Endothelial cell of umbilical vein (primary cell): ENCODE data around the gene SUPT20HL1. TPM values are rescaled to one million over a fixed set of nuclear protein-coding genes. Genes with fewer than 3 reads are reported as not detected.

Experiments
- BruUV-seq: library from RNA; stranded (reverse); fragments of 400-500 nt; replicated peaks from 2 replicates; lab custom pipeline; 2021; lab: Mats Ljungman, UMichigan
- CTCF ChIA-PET: fragments of 300-600, 350-600 bp; sonication (Branson Sonifier 250); formaldehyde crosslinking; loops from one replicate; lab custom pipeline; 2021; ENCODE audit warnings: antibody characterized with exemption, inconsistent platforms; lab: Charles Lee
- POLR2A ChIA-PET: fragments of 300-600, 350-600 bp; sonication (Branson Sonifier 250); formaldehyde crosslinking; loops from one replicate; lab custom pipeline; 2021; ENCODE audit warnings: antibody characterized with exemption, inconsistent platforms; lab: Charles Lee
- DNase-seq: peaks from one replicate; pipeline ENCODE4 v3.0.0-alpha.2; 2011; ENCODE audit warnings: low read depth, low spot score
- FAIRE-seq: peaks from 2 replicates; lab custom pipeline; 2011; peaks lifted over from hg19 to GRCh38; lab: Jason Lieb, UNC
- H2AFZ ChIP-seq: 2 replicates; pipeline ENCODE4 v1.6.0; 2012; ENCODE audit warnings: low read depth, low read length, control low read depth, inconsistent platforms
- H3K27ac ChIP-seq: 2 replicates; pipeline ENCODE4 v1.5.1; 2011; ENCODE audit warnings: low read depth, mild to moderate bottlenecking, control low read depth, low read length, moderate library complexity; ENCODE audit not compliant: insufficient read depth
- H3K27me3 ChIP-seq, 2 experiments: 2 replicates each; pipeline versions ENCODE4 v1.6.0 to v1.6.1; 2011; ENCODE audit warnings: low read length in 2 of 2, mixed read lengths in 1 of 2; ENCODE audit not compliant: control insufficient read depth in 2 of 2, insufficient read depth in 2 of 2
- H3K36me3 ChIP-seq, 2 experiments: 2 replicates in 1 of 2; 3 replicates in 1 of 2; pipeline ENCODE4 v1.5.1; 2011; ENCODE audit warnings: low read length in 2 of 2, mild to moderate bottlenecking in 1 of 2, moderate library complexity in 1 of 2; ENCODE audit not compliant: control insufficient read depth in 2 of 2, insufficient read depth in 2 of 2; ENCODE audit errors: extremely low read depth in 1 of 2
- H3K4me1 ChIP-seq: 3 replicates; pipeline ENCODE4 v1.5.1; 2011; ENCODE audit warnings: mild to moderate bottlenecking, low read length; ENCODE audit not compliant: control insufficient read depth, insufficient read depth; ENCODE audit errors: extremely low read depth
- H3K4me2 ChIP-seq: 2 replicates; pipeline ENCODE4 v1.6.1; 2011; ENCODE audit warnings: low read length, control low read depth, mixed read lengths; ENCODE audit not compliant: insufficient read depth
- H3K4me3 ChIP-seq, 3 experiments: fragments of 200-600 bp in 1 of 3; sonication (generic), shearing (Covaris generic) in 1 of 3; replicated peaks in 1 of 3; 2 replicates each; pipeline ENCODE4 v1.5.1; 2011 to 2016; ENCODE audit warnings: control low read depth in 3 of 3, low read length in 3 of 3, mild to moderate bottlenecking in 2 of 3, inconsistent platforms in 1 of 3, low read depth in 1 of 3, moderate library complexity in 1 of 3; ENCODE audit not compliant: insufficient read depth in 1 of 3
- H3K79me2 ChIP-seq: 2 replicates; pipeline ENCODE4 v1.6.0; 2012; ENCODE audit warnings: low read length, inconsistent platforms; ENCODE audit not compliant: control insufficient read depth, insufficient read depth
- H3K9ac ChIP-seq: replicated peaks from 2 replicates; pipeline ENCODE3; 2011; ENCODE audit warnings: low read length, control low read depth; ENCODE audit not compliant: insufficient read depth; ENCODE audit errors: extremely low read depth
- H3K9me1 ChIP-seq: replicated peaks from 3 replicates; pipeline ENCODE4 v1.6.0; 2011; ENCODE audit warnings: mild to moderate bottlenecking, low read length; ENCODE audit not compliant: control insufficient read depth, insufficient read depth; ENCODE audit errors: extremely low read depth
- H3K9me3 ChIP-seq: replicated peaks from 2 replicates; pipeline ENCODE4 v1.5.1; 2012; ENCODE audit warnings: low read length, inconsistent platforms; ENCODE audit not compliant: control insufficient read depth, insufficient read depth
- H4K20me1 ChIP-seq: replicated peaks from 2 replicates; pipeline ENCODE3; 2011; ENCODE audit warnings: mild to moderate bottlenecking, low read length; ENCODE audit not compliant: control insufficient read depth, insufficient read depth; ENCODE audit errors: extremely low read depth
- EZH2 ChIP-seq: IDR thresholded peaks from 2 replicates; pipeline ENCODE4 v1.6.1; 2012; ENCODE audit warnings: borderline replicate concordance, low read depth, mild to moderate bottlenecking, moderate library complexity, low read length, inconsistent platforms; ENCODE audit not compliant: severe bottlenecking
- FOS ChIP-seq: IDR thresholded peaks from 2 replicates; pipeline ENCODE4 v1.6.1; 2011; ENCODE audit warnings: mild to moderate bottlenecking, low read length, moderate library complexity, borderline replicate concordance; ENCODE audit not compliant: insufficient read depth
- GATA2 ChIP-seq: IDR thresholded peaks from 2 replicates; pipeline ENCODE4 v1.7.0; 2011; ENCODE audit warnings: low read depth, mild to moderate bottlenecking, moderate library complexity, mixed read lengths, low read length; ENCODE audit not compliant: insufficient read length, insufficient read depth
- MAX ChIP-seq: IDR thresholded peaks from 2 replicates; pipeline ENCODE4 v1.6.1; 2011; ENCODE audit not compliant: insufficient read depth, insufficient read length
- MYC ChIP-seq: IDR thresholded peaks from one replicate; pipeline ENCODE4 v1.6.1; 2011; ENCODE audit warnings: mild to moderate bottlenecking, low read depth, low read length
- POLR2A ChIP-seq: IDR thresholded peaks from 2 replicates; pipeline ENCODE4 v1.6.1; 2012; ENCODE audit warnings: low read depth, mild to moderate bottlenecking, control low read depth, low read length
- POLR2AphosphoS5 ChIP-seq: IDR thresholded peaks from 2 replicates; pipeline ENCODE4 v1.6.1; 2012; ENCODE audit warnings: low read depth, mild to moderate bottlenecking, control low read depth, low read length, moderate library complexity; ENCODE audit not compliant: insufficient read depth
- dilution Hi-C: fragments of 300-500 bp; cut with MboI; formaldehyde crosslinking; loops from one replicate; pipeline ENCODE4 v1.15.0; 2019; ENCODE audit warnings: low sequenced_read_pairs; ENCODE audit not compliant: extremely low pct_ligation_motif_present
- intact Hi-C: fragments of 100-400 bp; cut with micrococcal nuclease; formaldehyde crosslinking; loops from one replicate; pipeline ENCODE4 v1.10.0; 2022
- polyA plus RNA-seq, 4 experiments: library from polyadenylated mRNA; depleted of rRNA in 3 of 4; stranded (reverse) in 3 of 4; unstranded in 1 of 4; fragments of >200 nt; gene quantifications; 2 replicates each; pipeline versions ENCODE4 v1.2.1 to v1.2.3, GENCODE V29; 2011 to 2012; ENCODE audit warnings: missing spikeins in 1 of 4
- total RNA-seq: library from RNA; stranded (reverse); gene quantifications from 2 replicates; pipeline ENCODE4 v1.2.3, GENCODE V29; 2021
- TF ChIP-seq, protein P1 (sequence below), 2 donors: IDR thresholded peaks; 1 replicate in 1 of 2; 2 replicates in 1 of 2; pipeline ENCODE4 v1.5.1; 2011; ENCODE audit warnings: low read length in 2 of 2, mild to moderate bottlenecking in 2 of 2, moderate library complexity in 2 of 2, control low read depth in 1 of 2, inconsistent platforms in 1 of 2, low read depth in 1 of 2; ENCODE audit not compliant: insufficient read depth in 1 of 2; ENCODE audit errors: extremely low read depth in 1 of 2

The SUPT20HL1 gene
- total and polyA plus RNA-seq, 2 donors (not counting 3 experiments of a cell fraction or from before 2014, with no cell fraction given) = not detected

DNA sequence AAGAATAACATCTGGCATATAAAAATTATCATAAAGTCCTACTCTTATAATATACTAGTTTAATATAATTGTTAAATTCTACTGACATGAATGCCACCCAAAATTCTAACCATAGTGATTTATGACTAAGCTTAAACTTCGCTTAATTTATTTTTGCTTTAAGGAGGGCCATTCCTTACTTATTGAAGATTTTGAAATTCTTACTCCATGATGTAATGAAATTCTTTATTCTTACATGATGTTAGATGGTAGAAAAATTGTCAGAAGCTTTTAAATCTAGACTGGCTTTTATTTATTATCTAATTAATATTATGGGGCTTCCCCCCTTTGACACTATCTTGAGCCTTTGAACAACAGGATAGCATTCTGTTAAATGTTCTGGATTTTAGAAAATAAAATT lies 27.1 kb upstream of the SUPT20HL1 start:
- Histone ChIP-seq H3K27ac (no peak overlapping the region), H3K9ac (no peak overlapping the region), H2AFZ (no peak overlapping the region), H3K79me2 (no peaks in the 10 kb centered on the region), H3K4me3 (no peak overlapping the region), H3K9me3 (no peaks in the 10 kb centered on the region), H3K36me3 (no peaks in the 10 kb centered on the region), H3K9me1 (no peaks in the 10 kb centered on the region), H3K4me2 (no peak overlapping the region), H3K4me1 (peaks cover 4% of the 10 kb centered on the region), H4K20me1 (no peaks in the 10 kb centered on the region), H3K27me3 (no peaks in the 10 kb centered on the region)
- BruUV-seq = no TSS peak
- CTCF ChIA-PET = no interaction called here
- POLR2A ChIA-PET = no interaction called here
- no peak for DNase-seq
- intact Hi-C loops (no loop called here), dilution Hi-C loops (no loop called here)
- FAIRE-seq = no peak
- TF ChIP-seq EZH2 (no peak), MAX (no peak), MYC (no peak)

DNA sequence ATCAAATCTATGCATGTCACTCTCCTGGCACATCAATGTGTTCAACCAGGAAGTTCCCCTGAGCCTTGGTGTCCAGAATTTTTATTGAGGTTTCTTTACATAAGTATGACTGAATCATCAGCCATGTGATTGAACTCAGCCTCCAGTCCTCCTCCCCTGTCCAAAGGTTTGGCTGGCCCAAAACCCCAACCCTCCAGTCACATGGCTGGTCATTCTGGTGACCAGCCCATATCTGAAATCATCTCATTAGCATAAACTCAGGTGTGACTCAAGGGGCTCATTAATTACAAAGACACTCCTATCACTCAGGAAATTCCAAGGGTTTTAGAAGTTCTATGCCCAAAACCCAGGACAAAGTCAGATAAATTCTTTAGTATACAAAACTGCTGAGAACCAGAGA lies 26.0 kb upstream of the SUPT20HL1 start:
- Histone ChIP-seq H3K79me2 (no peaks in the 10 kb centered on the region), H3K27me3 (no peaks in the 10 kb centered on the region), H3K9me1 (no peaks in the 10 kb centered on the region), H3K27ac (no peak overlapping the region), H3K36me3 (no peaks in the 10 kb centered on the region), H3K4me2 (no peak overlapping the region), H2AFZ (no peak overlapping the region), H4K20me1 (no peaks in the 10 kb centered on the region), H3K4me3 (no peak overlapping the region), H3K9ac (no peak overlapping the region), H3K4me1 (peaks cover 4% of the 10 kb centered on the region), H3K9me3 (no peaks in the 10 kb centered on the region)
- BruUV-seq = no TSS peak
- no peak for FAIRE-seq
- TF ChIP-seq POLR2AphosphoS5 (no peak), EZH2 (no peak), GATA2 (no peak), POLR2A (no peak), FOS (no peak)
- TF ChIP-seq, protein P1, sequence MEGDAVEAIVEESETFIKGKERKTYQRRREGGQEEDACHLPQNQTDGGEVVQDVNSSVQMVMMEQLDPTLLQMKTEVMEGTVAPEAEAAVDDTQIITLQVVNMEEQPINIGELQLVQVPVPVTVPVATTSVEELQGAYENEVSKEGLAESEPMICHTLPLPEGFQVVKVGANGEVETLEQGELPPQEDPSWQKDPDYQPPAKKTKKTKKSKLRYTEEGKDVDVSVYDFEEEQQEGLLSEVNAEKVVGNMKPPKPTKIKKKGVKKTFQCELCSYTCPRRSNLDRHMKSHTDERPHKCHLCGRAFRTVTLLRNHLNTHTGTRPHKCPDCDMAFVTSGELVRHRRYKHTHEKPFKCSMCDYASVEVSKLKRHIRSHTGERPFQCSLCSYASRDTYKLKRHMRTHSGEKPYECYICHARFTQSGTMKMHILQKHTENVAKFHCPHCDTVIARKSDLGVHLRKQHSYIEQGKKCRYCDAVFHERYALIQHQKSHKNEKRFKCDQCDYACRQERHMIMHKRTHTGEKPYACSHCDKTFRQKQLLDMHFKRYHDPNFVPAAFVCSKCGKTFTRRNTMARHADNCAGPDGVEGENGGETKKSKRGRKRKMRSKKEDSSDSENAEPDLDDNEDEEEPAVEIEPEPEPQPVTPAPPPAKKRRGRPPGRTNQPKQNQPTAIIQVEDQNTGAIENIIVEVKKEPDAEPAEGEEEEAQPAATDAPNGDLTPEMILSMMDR (IDR thresholded peaks at IDR 0.05; ENCODE audit: extremely low read depth in 1 of 2, insufficient read depth in 1 of 2, low read depth in 1 of 2, low read length in 2 of 2) = no peak
- intact Hi-C loops (no loop called here), dilution Hi-C loops (no loop called here)
- ChIA-PET POLR2A (no interaction called here), CTCF (no interaction called here)
- no peak for DNase-seq
